DMS153 (cell line): Measurements from ENCODE around the gene TLR6.

Source experiments
- DNase-seq: peaks from one replicate; lab custom pipeline; 2025; lab: John Stamatoyannopoulos, UW

Gene TLR6

GRCh38 chr4:38856524-38857337 is at the start of gene TLR6:
Gene TLR6 (minus strand): TSS chr4:38856817. CDS start chr4:38829473, 27,344 bp downstream.
- peak; percentile 40 for DNase-seq

- no peak for DNase-seq
These were observed 49.2 kb upstream of the TLR6 start for GRCh38 chr4:38905652-38906385.

- DNase-seq: no peak
These were observed 48.1 kb upstream of the TLR6 start for GRCh38 chr4:38904682-38905081.

- DNase-seq: no peak
These were observed 47.6 kb upstream of the TLR6 start for GRCh38 chr4:38904090-38904666.

DNA sequence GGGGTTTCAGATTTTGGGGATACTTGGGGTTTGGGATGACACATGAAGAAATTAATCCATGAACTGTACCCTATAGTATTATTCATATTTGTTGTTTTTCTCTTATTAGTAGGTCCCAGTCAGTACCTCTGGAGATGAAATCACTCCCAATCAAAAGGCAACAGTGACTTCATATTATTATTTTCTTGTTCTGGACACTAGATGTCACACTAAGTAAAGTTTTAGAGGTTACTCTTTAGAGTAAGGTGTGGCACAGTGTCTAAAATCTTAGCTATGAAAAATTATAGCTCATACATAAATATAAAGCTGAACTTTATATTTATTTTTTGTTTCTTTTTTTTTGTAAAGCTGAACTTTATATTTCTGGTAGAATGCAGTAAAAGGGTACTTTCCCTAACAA is 46.1 kb upstream of the TLR6 start:
- peak; percentile 1 for DNase-seq

DNA sequence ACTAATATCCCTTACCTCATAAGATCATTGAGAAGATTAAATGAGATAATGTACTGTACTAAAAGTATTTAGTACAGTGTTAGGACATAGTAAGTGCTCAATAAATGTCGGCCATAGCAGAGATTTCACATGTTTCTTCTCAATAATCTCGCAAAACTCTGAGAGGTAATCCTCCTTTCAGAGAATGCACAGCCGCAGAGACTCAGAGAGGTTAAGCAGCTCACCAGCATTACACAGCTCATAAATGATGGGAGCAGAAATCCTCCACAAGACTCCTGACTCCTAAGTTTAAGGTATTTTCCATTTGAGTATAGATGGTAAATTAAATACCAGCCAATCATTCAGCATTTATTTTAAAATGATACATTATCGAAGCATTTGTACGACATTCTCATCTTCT is 45.6 kb upstream of the TLR6 start:
- DNase-seq: no peak

DNA sequence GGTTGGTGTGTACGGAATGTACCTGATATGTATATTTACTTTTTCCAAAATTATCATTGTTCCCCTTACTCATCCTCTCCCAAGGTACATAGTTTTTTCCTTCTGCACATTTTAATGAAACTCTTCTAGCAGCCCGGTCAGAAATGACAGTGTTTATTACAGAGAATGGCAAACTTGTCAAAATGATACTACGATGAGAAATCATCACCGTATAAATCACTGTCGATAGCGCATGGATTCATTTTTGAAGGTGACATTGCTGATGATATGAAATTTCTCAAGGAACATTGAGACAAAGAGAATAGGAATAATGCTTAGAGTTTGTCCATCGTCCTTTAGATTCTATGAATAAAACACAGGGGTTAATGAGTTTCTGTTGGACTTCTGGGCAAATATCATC is 41.6 kb upstream of the TLR6 start:
- no peak for DNase-seq

DNA sequence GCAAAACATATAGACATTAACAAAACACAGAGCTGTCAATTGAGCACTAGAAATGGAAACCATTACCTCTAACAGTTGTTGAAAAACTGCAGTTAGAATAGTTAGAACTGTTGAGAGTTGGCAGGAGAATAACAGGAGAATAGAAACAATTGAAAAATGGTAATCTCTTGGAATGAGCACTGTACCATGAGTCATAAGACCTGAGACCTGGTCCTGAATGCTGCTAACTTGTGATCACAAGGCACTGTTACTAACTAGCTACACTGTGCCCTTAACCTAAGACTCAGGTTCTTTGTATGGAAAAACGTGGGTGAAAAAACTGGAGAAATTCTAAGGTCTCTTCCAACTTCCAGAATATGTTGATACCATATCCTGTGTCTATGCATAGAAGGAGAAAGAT is 40.3 kb upstream of the TLR6 start:
- DNase-seq: no peak

GRCh38 chr4:38894322-38894982 is 37.8 kb upstream of the TLR6 start:
- DNase-seq: no peak

GRCh38 chr4:38891051-38891983 is 34.7 kb upstream of the TLR6 start:
- DNase-seq: no peak

- no peak for DNase-seq
These were observed 32.5 kb upstream of the TLR6 start for GRCh38 chr4:38889143-38889542.

GRCh38 chr4:38884254-38884653 is 27.6 kb upstream of the TLR6 start:
- no peak for DNase-seq

- DNase-seq: no peak
These were observed 20.0 kb upstream of the TLR6 start for GRCh38 chr4:38876636-38877035.

GRCh38 chr4:38873290-38873944 is 16.8 kb upstream of the TLR6 start:
- no peak for DNase-seq

DNA sequence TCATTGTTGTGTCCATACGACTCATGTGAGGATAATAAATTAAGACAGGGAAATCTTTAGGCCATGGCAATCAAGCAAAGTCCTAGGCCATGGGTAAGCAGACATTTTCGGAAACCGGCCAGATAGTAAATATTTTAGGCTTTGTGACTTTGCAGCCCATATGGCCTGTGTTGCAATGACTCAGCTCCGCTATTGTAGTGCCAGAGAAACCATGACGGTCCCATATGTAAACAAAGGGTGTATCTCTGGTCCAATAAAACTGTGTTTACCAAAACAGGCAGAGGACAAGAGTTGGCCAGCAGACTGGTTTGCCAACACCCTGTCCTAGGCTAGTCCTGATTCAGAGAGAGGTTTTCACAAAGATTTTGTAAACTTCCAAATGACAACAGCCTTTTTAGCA is 16.0 kb upstream of the TLR6 start:
- DNase-seq: peak; percentile 61

DNA sequence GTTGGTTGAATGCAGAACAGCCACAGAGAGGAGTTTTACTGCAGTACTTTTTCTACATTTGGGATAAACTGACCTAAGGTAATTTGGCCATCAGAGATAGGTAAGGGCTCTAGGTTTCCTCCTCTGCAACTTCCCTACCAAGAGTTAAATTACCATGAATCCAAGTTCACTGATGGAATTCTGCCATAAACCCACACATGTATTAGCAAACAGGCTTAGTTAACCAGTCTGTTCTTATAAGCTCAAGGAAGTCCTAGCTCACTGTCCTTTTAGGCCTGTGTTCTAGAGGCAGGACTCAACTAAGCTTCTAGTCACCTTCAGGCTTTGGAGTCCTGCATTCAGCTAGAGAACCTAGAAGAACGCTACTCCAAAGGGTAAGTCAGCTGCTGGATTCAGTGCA is 15.0 kb upstream of the TLR6 start:
- DNase-seq: no peak

GRCh38 chr4:38870098-38870808 is 13.6 kb upstream of the TLR6 start:
- DNase-seq: no peak

DNA sequence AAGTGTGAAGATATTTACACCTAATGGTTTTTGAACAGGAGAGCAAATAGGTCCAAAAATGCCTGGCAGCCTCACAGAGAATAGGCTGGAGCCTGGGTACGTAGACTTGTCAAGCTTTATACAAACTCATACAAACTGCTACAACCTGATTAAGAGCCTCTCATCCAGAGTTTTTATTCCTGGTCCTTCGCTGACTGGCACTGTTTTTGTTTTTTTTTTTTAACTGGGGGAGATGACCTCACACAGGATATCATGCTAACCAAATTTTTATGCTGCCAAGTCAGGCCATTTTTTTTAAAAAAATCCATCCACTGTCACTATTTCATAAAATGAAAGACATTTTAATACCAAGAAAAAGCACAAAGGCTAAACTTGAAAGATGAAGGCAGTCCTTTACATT is 12.9 kb upstream of the TLR6 start:
- no peak for DNase-seq

DNA sequence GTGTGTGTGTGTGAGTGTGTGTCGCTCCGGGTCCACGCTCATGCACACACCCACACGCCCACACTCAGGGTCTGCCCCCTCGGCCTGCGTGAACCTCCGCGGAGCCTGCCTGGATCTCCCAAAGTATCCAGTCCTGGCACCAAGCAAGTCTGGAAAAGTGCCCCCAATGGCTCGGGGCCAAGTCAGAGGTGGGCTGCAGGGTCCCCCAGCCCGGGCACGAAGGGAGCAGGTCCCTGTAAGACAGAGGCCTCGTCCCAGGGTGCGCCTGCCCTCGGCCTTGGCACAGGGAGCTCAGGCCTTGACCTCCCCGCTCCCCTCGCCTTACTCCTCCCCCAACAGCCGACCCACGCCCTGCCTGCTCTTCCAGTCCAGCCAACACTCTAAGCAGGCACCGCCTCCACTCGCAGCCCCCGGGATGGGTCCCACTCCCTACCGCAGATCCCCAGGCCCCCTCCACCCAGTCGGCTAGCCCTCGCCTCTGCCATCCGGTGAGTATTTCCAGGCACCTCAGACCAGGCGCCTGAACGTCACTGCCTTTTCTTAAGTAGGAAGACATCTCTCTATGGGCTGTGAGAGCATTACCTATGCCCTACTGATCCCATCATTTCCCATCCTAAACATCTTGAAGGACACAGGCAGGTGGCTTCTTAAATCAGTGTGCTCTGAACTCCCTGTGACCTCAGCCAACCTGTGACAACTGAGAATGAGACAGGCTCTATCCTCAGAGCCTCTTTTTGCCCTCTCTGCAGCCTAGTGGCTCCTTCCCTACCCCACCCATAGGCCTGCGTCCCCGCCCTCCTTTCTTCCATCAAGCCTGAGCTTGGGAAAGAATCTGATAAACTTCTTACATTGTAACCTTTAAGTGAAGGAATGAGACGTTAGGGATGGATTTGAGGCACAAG is 11.7 kb upstream of the TLR6 start:
- no peak for DNase-seq
